ENCODE measurements around the gene DUSP3.
A peak's percentile ranks its signal among the peaks of the same experiment; 100 is the strongest.

The DUSP3 gene

GRCh38 chr17:43813386-43813785 is 34.6 kb upstream of the DUSP3 start:
- no peak overlapping the region for H3K14ac ChIP-seq (ENCODE audit: low read length in 2 of 2)
- H3K36me3 ChIP-seq (ENCODE audit: control insufficient read depth in 1 of 2, insufficient read depth in 2 of 2, low read depth in 1 of 2, low read length in 2 of 2): peaks cover 40 to 86% of the 10 kb centered on the region in 2 experiments
- 90% methylated on average over 3 of the region's 3 CpGs for WGBS
- no peak overlapping the region for H2AFZ ChIP-seq (ENCODE audit: low read depth, low read length)
- H4K91ac ChIP-seq (ENCODE audit: low read length): no peak overlapping the region
- no peaks in the 10 kb centered on the region for H3K9me3 ChIP-seq (ENCODE audit: control insufficient read depth, low read length)
- H3K27ac ChIP-seq (ENCODE audit: low read length, poor library complexity, severe bottlenecking): no peak overlapping the region
- H3K23ac ChIP-seq (ENCODE audit: low read length in 2 of 2): peak overlapping the region in 1 of 2 experiments; percentile 9
- no peak overlapping the region for H2BK15ac ChIP-seq (ENCODE audit: low read depth, poor library complexity, severe bottlenecking)
- DNase-seq: no peak
- peaks cover 16% of the 10 kb centered on the region for H3K4me1 ChIP-seq (ENCODE audit: control insufficient read depth, insufficient read depth, low read depth, low read length)
- H3K4me2 ChIP-seq (ENCODE audit: low read length, poor library complexity, severe bottlenecking): no peak overlapping the region
- H2BK5ac ChIP-seq (ENCODE audit: low read depth, low read length, poor library complexity, severe bottlenecking): no peak overlapping the region
- no peak overlapping the region for H3K4me3 ChIP-seq (ENCODE audit: insufficient read depth in 1 of 2, low read depth in 1 of 2, low read length in 2 of 2)
- peak overlapping the region in 1 of 2 experiments; percentile 6 for H2BK12ac ChIP-seq (ENCODE audit: low read length in 2 of 2)
- no peak overlapping the region for H3K9ac ChIP-seq (ENCODE audit: low read length)
- no peak overlapping the region for H2BK120ac ChIP-seq (ENCODE audit: low read depth, low read length)
- no peak overlapping the region for H3K4ac ChIP-seq (ENCODE audit: low read depth in 1 of 2, low read length in 2 of 2)
- H3K79me1 ChIP-seq (replicated peaks; ENCODE audit: low read length, poor library complexity, severe bottlenecking): no peaks in the 10 kb centered on the region
- no peak overlapping the region for H4K8ac ChIP-seq (ENCODE audit: low read length)
- no peak overlapping the region for H3K18ac ChIP-seq (ENCODE audit: low read depth in 1 of 2, low read length in 2 of 2)
- no peak overlapping the region for H2AK5ac ChIP-seq (ENCODE audit: low read length, severe bottlenecking)
- no peaks in the 10 kb centered on the region for H3K27me3 ChIP-seq (ENCODE audit: control insufficient read depth in 1 of 2, insufficient read depth in 1 of 2, low read length in 2 of 2)

GRCh38 chr17:43812396-43813265 is 33.9 kb upstream of the DUSP3 start:
- Histone ChIP-seq H3K4ac (ENCODE audit: low read depth in 1 of 2, low read length in 2 of 2) (no peak overlapping the region), H3K4me3 (ENCODE audit: insufficient read depth in 1 of 2, low read depth in 1 of 2, low read length in 2 of 2) (no peak overlapping the region), H3K4me1 (ENCODE audit: control insufficient read depth, insufficient read depth, low read depth, low read length) (peaks cover 16% of the 10 kb centered on the region), H3K4me2 (ENCODE audit: low read length, poor library complexity, severe bottlenecking) (no peak overlapping the region), H3K9ac (ENCODE audit: low read length) (no peak overlapping the region), H3K14ac (ENCODE audit: low read length in 2 of 2) (no peak overlapping the region), H4K8ac (ENCODE audit: low read length) (no peak overlapping the region), H2AK5ac (ENCODE audit: low read length, severe bottlenecking) (no peak overlapping the region), H2BK120ac (ENCODE audit: low read depth, low read length) (no peak overlapping the region), H3K27ac (ENCODE audit: low read length, poor library complexity, severe bottlenecking) (no peak overlapping the region), H2BK15ac (ENCODE audit: low read depth, poor library complexity, severe bottlenecking) (no peak overlapping the region), H3K9me3 (ENCODE audit: control insufficient read depth, low read length) (no peaks in the 10 kb centered on the region), H3K79me1 (replicated peaks; ENCODE audit: low read length, poor library complexity, severe bottlenecking) (no peaks in the 10 kb centered on the region), H3K27me3 (ENCODE audit: control insufficient read depth in 1 of 2, insufficient read depth in 1 of 2, low read length in 2 of 2) (no peaks in the 10 kb centered on the region), H2BK12ac (ENCODE audit: low read length in 2 of 2) (no peak overlapping the region), H3K36me3 (ENCODE audit: control insufficient read depth in 1 of 2, insufficient read depth in 2 of 2, low read depth in 1 of 2, low read length in 2 of 2) (peaks cover 33 to 85% of the 10 kb centered on the region in 2 experiments), H2BK5ac (ENCODE audit: low read depth, low read length, poor library complexity, severe bottlenecking) (no peak overlapping the region), H4K91ac (ENCODE audit: low read length) (no peak overlapping the region), H3K18ac (ENCODE audit: low read depth in 1 of 2, low read length in 2 of 2) (no peak overlapping the region), H3K23ac (ENCODE audit: low read length in 2 of 2) (no peak overlapping the region), H2AFZ (ENCODE audit: low read depth, low read length) (no peak overlapping the region)
- no peak for DNase-seq
- WGBS: 95% methylated on average over 10 of the region's 10 CpGs

GRCh38 chr17:43810823-43811222 is 32.0 kb upstream of the DUSP3 start:
- H3K18ac ChIP-seq (ENCODE audit: low read depth in 1 of 2, low read length in 2 of 2): no peak overlapping the region
- no peak overlapping the region for H3K23ac ChIP-seq (ENCODE audit: low read length in 2 of 2)
- no peak overlapping the region for H3K4ac ChIP-seq (ENCODE audit: low read depth in 1 of 2, low read length in 2 of 2)
- H2BK12ac ChIP-seq (ENCODE audit: low read length in 2 of 2): no peak overlapping the region
- H2BK5ac ChIP-seq (ENCODE audit: low read depth, low read length, poor library complexity, severe bottlenecking): no peak overlapping the region
- no peak overlapping the region for H3K4me2 ChIP-seq (ENCODE audit: low read length, poor library complexity, severe bottlenecking)
- H3K4me3 ChIP-seq (ENCODE audit: insufficient read depth in 1 of 2, low read depth in 1 of 2, low read length in 2 of 2): no peak overlapping the region
- peaks cover 16% of the 10 kb centered on the region for H3K4me1 ChIP-seq (ENCODE audit: control insufficient read depth, insufficient read depth, low read depth, low read length)
- no peak overlapping the region for H2AFZ ChIP-seq (ENCODE audit: low read depth, low read length)
- DNase-seq: no peak
- H3K36me3 ChIP-seq (ENCODE audit: control insufficient read depth in 1 of 2, insufficient read depth in 2 of 2, low read depth in 1 of 2, low read length in 2 of 2): peaks cover 20 to 82% of the 10 kb centered on the region in 2 experiments
- no peak overlapping the region for H3K27ac ChIP-seq (ENCODE audit: low read length, poor library complexity, severe bottlenecking)
- H3K79me1 ChIP-seq (replicated peaks; ENCODE audit: low read length, poor library complexity, severe bottlenecking): no peaks in the 10 kb centered on the region
- H3K9me3 ChIP-seq (ENCODE audit: control insufficient read depth, low read length): no peaks in the 10 kb centered on the region
- no peak overlapping the region for H4K91ac ChIP-seq (ENCODE audit: low read length)
- H2BK15ac ChIP-seq (ENCODE audit: low read depth, poor library complexity, severe bottlenecking): no peak overlapping the region
- no peak overlapping the region for H3K9ac ChIP-seq (ENCODE audit: low read length)
- no peak overlapping the region for H2BK120ac ChIP-seq (ENCODE audit: low read depth, low read length)
- no peak overlapping the region for H4K8ac ChIP-seq (ENCODE audit: low read length)
- H3K27me3 ChIP-seq (ENCODE audit: control insufficient read depth in 1 of 2, insufficient read depth in 1 of 2, low read length in 2 of 2): no peaks in the 10 kb centered on the region
- 90% methylated on average over 5 of the region's 5 CpGs for WGBS
- H3K14ac ChIP-seq (ENCODE audit: low read length in 2 of 2): no peak overlapping the region
- H2AK5ac ChIP-seq (ENCODE audit: low read length, severe bottlenecking): no peak overlapping the region

GRCh38 chr17:43810226-43810715 is 31.5 kb upstream of the DUSP3 start:
- no peaks in the 10 kb centered on the region for H3K9me3 ChIP-seq (ENCODE audit: control insufficient read depth, low read length)
- no peaks in the 10 kb centered on the region for H3K79me1 ChIP-seq (replicated peaks; ENCODE audit: low read length, poor library complexity, severe bottlenecking)
- H3K27ac ChIP-seq (ENCODE audit: low read length, poor library complexity, severe bottlenecking): no peak overlapping the region
- H3K4me2 ChIP-seq (ENCODE audit: low read length, poor library complexity, severe bottlenecking): no peak overlapping the region
- H3K14ac ChIP-seq (ENCODE audit: low read length in 2 of 2): no peak overlapping the region
- no peak overlapping the region for H3K4ac ChIP-seq (ENCODE audit: low read depth in 1 of 2, low read length in 2 of 2)
- H2BK12ac ChIP-seq (ENCODE audit: low read length in 2 of 2): no peak overlapping the region
- no peak overlapping the region for H2AFZ ChIP-seq (ENCODE audit: low read depth, low read length)
- H3K18ac ChIP-seq (ENCODE audit: low read depth in 1 of 2, low read length in 2 of 2): no peak overlapping the region
- H3K23ac ChIP-seq (ENCODE audit: low read length in 2 of 2): no peak overlapping the region
- no peak overlapping the region for H2BK5ac ChIP-seq (ENCODE audit: low read depth, low read length, poor library complexity, severe bottlenecking)
- no peak overlapping the region for H2BK15ac ChIP-seq (ENCODE audit: low read depth, poor library complexity, severe bottlenecking)
- H3K4me1 ChIP-seq (ENCODE audit: control insufficient read depth, insufficient read depth, low read depth, low read length): peaks cover 16% of the 10 kb centered on the region
- DNase-seq: no peak
- H3K9ac ChIP-seq (ENCODE audit: low read length): no peak overlapping the region
- no peak overlapping the region for H4K91ac ChIP-seq (ENCODE audit: low read length)
- H2BK120ac ChIP-seq (ENCODE audit: low read depth, low read length): no peak overlapping the region
- peaks cover 18 to 83% of the 10 kb centered on the region in 2 experiments for H3K36me3 ChIP-seq (ENCODE audit: control insufficient read depth in 1 of 2, insufficient read depth in 2 of 2, low read depth in 1 of 2, low read length in 2 of 2)
- WGBS: 90% methylated on average over 4 of the region's 4 CpGs
- no peaks in the 10 kb centered on the region for H3K27me3 ChIP-seq (ENCODE audit: control insufficient read depth in 1 of 2, insufficient read depth in 1 of 2, low read length in 2 of 2)
- H4K8ac ChIP-seq (ENCODE audit: low read length): no peak overlapping the region
- no peak overlapping the region for H2AK5ac ChIP-seq (ENCODE audit: low read length, severe bottlenecking)
- H3K4me3 ChIP-seq (ENCODE audit: insufficient read depth in 1 of 2, low read depth in 1 of 2, low read length in 2 of 2): no peak overlapping the region

Data from mesenchymal stem cell (in vitro differentiated cells and primary cell).